ENCODE results near the gene SPRR2F.
"Not testable (repeated sequence)": the region's sequence is repeated elsewhere in the genome, so short reads cannot be mapped to it uniquely, and the experiment has no call there.

The SPRR2F gene, protein sequence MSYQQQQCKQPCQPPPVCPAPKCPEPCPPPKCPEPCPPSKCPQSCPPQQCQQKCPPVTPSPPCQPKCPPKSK

GRCh38 chr1:153113416-153113815 lies at the start of gene SPRR2F:
Gene SPRR2F, minus strand, starts transcription at chr1:153113516. Its CDS starts 783 bp downstream, at chr1:153112733.
- no peak for DNase-seq

GRCh38 chr1:153155541-153155940 lies 42.2 kb upstream of the SPRR2F start:
- DNase-seq, result no peak

- DNase-seq, result no peak
Measured at GRCh38 chr1:153152481-153152880, 39.2 kb upstream of the SPRR2F start.

- DNase-seq, result no peak
Measured at GRCh38 chr1:153150846-153151245, 37.5 kb upstream of the SPRR2F start, which contains the start of gene SPRR2G. Gene SPRR2G, minus strand, starts transcription at chr1:153150890. Its CDS starts 780 bp downstream, at chr1:153150110.

DNA sequence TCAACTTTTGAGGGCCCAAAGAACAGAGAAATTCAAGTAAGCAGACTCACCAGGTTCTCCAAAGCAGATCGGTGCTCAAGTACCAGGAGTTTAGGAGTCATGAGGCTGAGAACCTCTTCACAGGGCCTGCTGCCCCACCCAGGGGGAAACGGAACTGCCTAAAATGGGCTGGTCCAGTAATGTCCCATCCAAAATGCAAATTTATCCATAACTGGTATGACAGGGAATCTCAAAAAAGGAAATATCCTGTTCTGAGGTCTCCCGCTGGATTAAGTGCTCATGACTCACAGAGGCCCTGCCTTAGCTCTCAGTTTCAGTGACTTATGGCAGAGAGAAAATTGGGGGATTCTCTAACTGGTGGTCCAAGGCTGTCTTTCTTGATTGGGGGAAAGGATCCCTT lies 28.1 kb upstream of the SPRR2F start:
- no peak for DNase-seq

- no peak for DNase-seq
Measured at GRCh38 chr1:153140484-153140883, 27.2 kb upstream of the SPRR2F start.

GRCh38 chr1:153133743-153134142 lies 20.4 kb upstream of the SPRR2F start:
- DNase-seq, result no peak

GRCh38 chr1:153133267-153133666 lies 20.0 kb upstream of the SPRR2F start:
- DNase-seq, result no peak

- DNase-seq, result not testable (repeated sequence)
Measured at GRCh38 chr1:153128688-153129087, 15.4 kb upstream of the SPRR2F start.

- DNase-seq, result no peak
Measured at GRCh38 chr1:153127296-153127695, 14.0 kb upstream of the SPRR2F start.

- no peak for DNase-seq
Measured at GRCh38 chr1:153125536-153125935, 12.2 kb upstream of the SPRR2F start.

DNA sequence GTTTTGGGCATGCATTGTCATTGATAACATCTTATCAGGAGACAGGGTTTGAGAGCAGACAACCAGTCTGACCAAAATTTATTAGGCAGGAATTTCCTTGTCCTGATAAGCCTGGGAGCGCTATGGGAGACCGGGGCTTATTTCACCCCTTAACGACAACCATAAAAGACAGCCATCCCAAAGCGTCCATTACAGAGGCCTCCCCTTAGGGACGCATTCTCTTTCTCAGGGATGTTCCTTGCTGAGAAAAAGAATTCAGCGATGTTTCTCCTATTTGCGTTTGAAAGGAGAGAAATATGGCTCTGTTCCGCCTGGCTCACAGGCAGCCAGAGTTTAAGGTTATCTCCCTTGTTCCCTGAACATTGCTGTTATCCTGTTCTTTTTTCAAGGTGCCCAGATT lies 10.5 kb upstream of the SPRR2F start:
- not testable (repeated sequence) for DNase-seq

DNA sequence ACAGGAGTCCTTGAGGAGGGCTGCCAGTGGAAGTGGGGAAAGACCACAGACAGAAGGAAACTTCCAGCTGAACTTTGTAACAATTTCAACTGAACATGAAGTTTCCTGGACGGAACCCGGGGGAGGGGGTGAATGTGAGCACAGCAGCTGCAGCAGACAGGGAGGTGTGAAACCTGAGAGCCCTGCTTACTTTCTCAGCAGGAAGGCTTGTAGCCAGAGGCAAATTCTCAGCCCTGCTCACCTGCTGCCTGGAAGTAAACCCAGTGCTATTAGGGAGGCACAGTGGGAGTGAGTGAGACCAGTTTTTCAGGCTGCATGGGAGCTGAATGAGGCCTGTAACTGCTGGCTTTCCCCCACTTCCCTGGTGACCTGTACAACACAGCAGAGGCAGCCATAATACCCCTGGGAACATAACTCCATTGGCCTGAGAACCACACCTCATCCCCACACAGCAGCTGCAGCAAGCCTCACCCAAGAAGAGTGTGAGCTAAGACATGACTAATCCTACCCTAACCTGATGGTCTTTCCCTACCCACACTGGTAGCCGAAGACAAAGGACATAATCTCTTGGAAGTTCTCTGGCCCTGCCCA lies 9.6 kb upstream of the SPRR2F start:
- DNase-seq, result peak; percentile 72

GRCh38 chr1:153120945-153121344 lies 7.6 kb upstream of the SPRR2F start:
- no peak for DNase-seq

GRCh38 chr1:153119491-153119971 lies 6.2 kb upstream of the SPRR2F start:
- no peak for DNase-seq

DNA sequence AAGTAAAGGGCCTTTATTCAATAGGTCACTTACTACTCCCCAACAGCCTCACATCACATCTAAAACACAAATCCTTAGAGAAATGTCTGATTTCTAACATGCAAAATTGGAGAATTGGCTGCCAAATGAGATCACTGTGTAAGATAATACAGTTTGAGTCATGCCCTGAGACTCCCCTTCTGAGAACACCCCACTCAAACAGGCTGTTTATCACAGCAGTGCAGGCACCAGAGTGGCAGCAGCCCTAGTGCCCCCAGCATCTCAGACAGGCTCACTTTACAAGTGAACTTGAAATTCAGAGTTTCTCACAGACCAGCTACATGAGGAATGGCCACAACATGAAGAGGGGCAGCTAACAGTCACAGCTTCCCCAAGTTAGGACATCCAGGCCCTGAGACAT lies 1.9 kb upstream of the SPRR2F start:
- DNase-seq, result not testable (repeated sequence)

DNA sequence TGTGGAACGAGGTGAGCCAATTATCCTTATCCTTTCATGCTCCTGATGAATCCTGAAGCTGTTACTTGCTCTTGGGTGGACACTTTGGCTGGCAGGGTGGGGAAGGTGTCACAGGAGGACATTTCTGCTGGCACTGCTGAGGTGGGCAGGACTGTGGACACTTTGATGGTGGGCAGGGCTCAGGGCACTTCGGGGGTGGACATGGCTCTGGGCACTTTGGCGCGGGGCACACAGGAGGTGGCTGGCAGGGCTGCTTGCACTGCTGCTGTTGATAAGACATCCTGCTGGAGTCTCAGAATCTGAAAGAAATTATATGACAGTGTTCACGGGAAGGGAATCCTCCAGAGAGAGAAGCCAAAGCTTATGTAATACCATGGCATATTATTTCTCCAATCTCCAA lies 862 bp downstream of the SPRR2F start:
- not testable (repeated sequence) for DNase-seq

- DNase-seq, result no peak
Measured at GRCh38 chr1:153100245-153100644, 13.1 kb downstream of the SPRR2F start.

- no peak for DNase-seq
Measured at GRCh38 chr1:153099461-153100045, 13.8 kb downstream of the SPRR2F start.

GRCh38 chr1:153095764-153096163 lies 17.6 kb downstream of the SPRR2F start:
- no peak for DNase-seq

DNA sequence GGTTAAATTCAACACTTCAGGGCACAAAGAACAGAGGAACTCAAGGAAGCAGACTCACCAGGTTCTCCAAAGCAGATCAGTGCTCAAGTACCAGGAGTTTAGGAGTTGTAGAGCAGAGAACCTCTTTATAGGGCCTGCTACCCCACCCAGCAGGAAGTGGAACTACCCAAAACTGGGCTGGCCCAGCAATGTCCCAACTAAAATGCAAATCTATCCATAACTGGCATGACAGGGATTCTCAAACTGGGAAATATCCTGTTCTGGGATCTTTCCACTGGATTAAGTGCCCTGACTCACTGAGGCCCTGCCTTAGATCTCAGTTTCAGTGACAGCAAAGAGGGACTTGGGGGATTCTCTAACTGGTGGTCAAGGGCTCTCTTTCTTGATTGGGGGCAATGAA lies 18.9 kb downstream of the SPRR2F start, which contains the start of gene SPRR2E:
SPRR2E (minus strand) TSS at position 101 of the 400 bp plus-strand sequence. CDS start 775 bp downstream, outside the sequence.
- no peak for DNase-seq

DNA sequence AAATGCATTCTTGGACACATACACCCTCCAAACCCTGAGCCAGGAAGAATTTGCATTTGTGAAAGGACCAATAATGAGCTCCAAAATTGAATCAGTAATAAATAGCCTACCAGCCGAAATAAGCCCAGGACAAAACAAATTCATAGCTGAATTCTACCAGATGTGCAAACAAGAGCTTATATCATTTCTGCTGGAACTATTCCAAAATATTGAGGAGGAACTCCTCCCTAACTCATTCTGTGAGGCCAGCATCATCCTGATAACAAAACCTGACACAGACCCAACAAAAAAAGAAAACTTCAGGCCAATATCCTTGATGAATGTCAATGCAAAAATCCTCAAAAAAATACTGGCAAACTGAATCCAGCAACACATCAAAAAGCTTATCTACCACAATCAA lies 25.7 kb downstream of the SPRR2F start:
- no peak for DNase-seq

DNA sequence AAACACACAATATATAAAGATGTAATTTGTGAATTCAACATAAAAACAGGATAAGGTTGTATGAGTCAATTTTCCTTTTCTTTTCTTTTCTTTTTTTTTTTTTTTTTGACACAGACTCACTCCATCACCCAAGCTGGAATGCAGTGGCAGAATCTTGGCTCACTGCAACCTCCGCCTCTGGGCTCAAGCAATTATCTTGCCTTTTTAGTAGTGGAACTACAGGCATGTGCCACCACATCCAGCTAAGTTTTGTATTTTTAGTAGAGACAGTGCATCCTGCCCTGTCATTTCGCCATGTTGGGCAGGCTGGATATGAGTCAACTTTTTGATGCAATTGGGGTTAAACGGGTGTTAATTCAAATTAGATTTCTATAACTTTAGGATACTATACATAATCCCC lies 31.6 kb downstream of the SPRR2F start:
- no peak for DNase-seq

All from NCI-H1092 treated with DMSO at 0.1 percent for 48 hours (cell line).